ENCODE results near the gene ARAP1. TPM values are rescaled to one million over a fixed set of nuclear protein-coding genes. Genes with fewer than 3 reads are reported as not detected.
"Not testable (repeated sequence)": the region's sequence is repeated elsewhere in the genome, so short reads cannot be mapped to it uniquely, and the experiment has no call there.

The ARAP1 gene
- total RNA-seq, 1 experiment from 2014 or later, result 47.0 TPM

- CTCF ChIA-PET, result interaction anchor here (0.5 to 3.9 kb wide), 49 partner anchors 9 to 606 kb away, joined by 3 to 85 read pairs (median 4); partner anchors contain the start of gene ATG16L2
- peak; percentile 93 for TF ChIP-seq CTCF (IDR thresholded peaks at IDR 0.05; ENCODE audit: unreplicated experiment)
- peak; percentile 96 for DNase-seq (ENCODE audit: unreplicated experiment)
- no peaks in the 10 kb centered on the region for H3K9me3 Mint-ChIP-seq (ENCODE audit: unreplicated experiment)
- H3K36me3 Mint-ChIP-seq (ENCODE audit: insufficient read depth, unreplicated experiment), result no peaks in the 10 kb centered on the region
- peak within 1 kb of the TSS; percentile 89 for H3K4me3 Mint-ChIP-seq (ENCODE audit: unreplicated experiment)
- H3K4me1 Mint-ChIP-seq (ENCODE audit: insufficient read depth, unreplicated experiment), result peaks cover 17% of the 10 kb centered on the region
- TSS peak; percentile 63 for BruUV-seq (replicated peaks)
- H3K27me3 Mint-ChIP-seq (ENCODE audit: insufficient read depth, unreplicated experiment), result no peaks in the 10 kb centered on the region
- POLR2A ChIA-PET, result interaction anchor here (0.8 to 3.4 kb wide), 11 partner anchors 8 to 74 kb away, joined by 3 to 57 read pairs (median 5); partner anchors contain the start of gene ATG16L2
- intact Hi-C loops (cut with micrococcal nuclease), result loop anchor here (1.0 kb wide), 2 partner anchors 68 to 109 kb away; no protein-coding TSS in a partner anchor
- peak within 1 kb of the TSS; percentile 97 for H3K27ac Mint-ChIP-seq (ENCODE audit: low read depth, unreplicated experiment)
These were observed 41.5 kb upstream of the ARAP1 start, which contains the start of gene STARD10 for GRCh38 chr11:72793425-72794367. Gene STARD10, minus strand, starts transcription at chr11:72794047. Its CDS starts 12,866 bp downstream, at chr11:72781181.

DNA sequence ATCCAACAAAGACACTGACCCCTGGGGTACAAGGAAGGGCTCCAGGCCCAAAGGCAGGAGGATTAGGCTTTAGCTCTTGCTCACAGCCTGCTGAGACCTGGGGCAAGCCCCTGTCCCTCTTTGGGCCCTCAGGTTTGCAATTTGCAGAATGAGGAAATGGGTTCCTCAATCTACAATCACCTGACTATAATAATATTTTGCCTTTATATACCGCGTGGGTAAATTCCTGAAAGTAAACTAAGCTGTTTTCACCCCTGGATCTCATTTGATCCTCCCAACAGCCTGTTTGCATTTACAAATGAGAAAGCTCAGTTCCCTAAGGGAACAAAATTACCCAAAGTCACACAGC, 40.8 kb upstream of the ARAP1 start:
- DNase-seq (ENCODE audit: unreplicated experiment), result no peak
- Mint-ChIP-seq H3K36me3 (ENCODE audit: insufficient read depth, unreplicated experiment) (no peaks in the 10 kb centered on the region), H3K27ac (ENCODE audit: low read depth, unreplicated experiment) (no peak overlapping the region), H3K4me3 (ENCODE audit: unreplicated experiment) (peak overlapping the region; percentile 89), H3K27me3 (ENCODE audit: insufficient read depth, unreplicated experiment) (no peaks in the 10 kb centered on the region), H3K4me1 (ENCODE audit: insufficient read depth, unreplicated experiment) (peaks cover 17% of the 10 kb centered on the region), H3K9me3 (ENCODE audit: unreplicated experiment) (no peaks in the 10 kb centered on the region)
- ChIA-PET CTCF (interaction anchor here (0.5 to 3.9 kb wide), 23 partner anchors 8 to 507 kb away, joined by 3 to 85 read pairs (median 4); no protein-coding TSS in a partner anchor), POLR2A (interaction anchor here (0.7 to 3.4 kb wide), 6 partner anchors 10 to 70 kb away, joined by 4 to 57 read pairs (median 12); partner anchors contain the start of gene ATG16L2)
- intact Hi-C loops (cut with micrococcal nuclease), result loop anchor here (1.0 kb wide), 2 partner anchors 68 to 109 kb away; no protein-coding TSS in a partner anchor
- BruUV-seq (replicated peaks), result no TSS peak
- no peak for TF ChIP-seq CTCF (IDR thresholded peaks at IDR 0.05; ENCODE audit: unreplicated experiment)

DNA sequence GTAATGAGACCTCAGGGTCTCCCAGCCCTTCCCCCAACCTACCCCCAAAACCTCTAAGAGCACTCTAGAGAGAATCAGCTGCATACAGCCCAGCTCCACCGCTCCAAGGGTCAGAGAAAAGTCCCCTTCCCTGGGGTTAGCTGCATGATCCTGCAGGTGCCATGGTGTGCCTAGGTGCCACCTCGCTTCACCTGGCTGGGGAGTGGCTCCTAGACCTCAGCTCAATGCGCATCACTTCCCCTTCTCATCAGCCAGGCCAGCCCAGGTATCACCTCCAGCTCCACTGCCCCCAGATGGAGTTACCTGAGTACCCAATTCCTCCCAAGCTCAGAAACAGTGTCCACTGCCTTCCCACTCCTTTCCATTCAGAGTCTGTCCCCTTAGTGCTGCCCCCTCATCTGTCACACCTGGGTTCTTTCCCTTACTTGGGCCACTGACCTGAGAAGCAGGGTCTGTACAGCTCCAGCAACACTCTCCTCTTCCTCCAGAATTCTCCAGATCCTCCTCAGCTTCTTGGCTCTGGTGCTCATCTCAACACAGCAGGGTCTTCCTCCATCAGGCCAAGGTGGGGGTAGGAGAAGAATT, 40.3 kb upstream of the ARAP1 start:
- Mint-ChIP-seq H3K36me3 (ENCODE audit: insufficient read depth, unreplicated experiment) (no peaks in the 10 kb centered on the region), H3K27me3 (ENCODE audit: insufficient read depth, unreplicated experiment) (no peaks in the 10 kb centered on the region), H3K4me1 (ENCODE audit: insufficient read depth, unreplicated experiment) (peaks cover 17% of the 10 kb centered on the region), H3K4me3 (ENCODE audit: unreplicated experiment) (no peak overlapping the region), H3K27ac (ENCODE audit: low read depth, unreplicated experiment) (no peak overlapping the region), H3K9me3 (ENCODE audit: unreplicated experiment) (no peaks in the 10 kb centered on the region)
- intact Hi-C loops (cut with micrococcal nuclease), result loop anchor here (1.0 kb wide), 2 partner anchors 67 to 108 kb away; no protein-coding TSS in a partner anchor
- no peak for TF ChIP-seq CTCF (IDR thresholded peaks at IDR 0.05; ENCODE audit: unreplicated experiment)
- BruUV-seq (replicated peaks), result no TSS peak
- POLR2A ChIA-PET, result interaction anchor here (0.7 to 3.4 kb wide), 5 partner anchors 10 to 69 kb away, joined by 4 to 57 read pairs (median 14); partner anchors contain the start of gene ATG16L2
- CTCF ChIA-PET, result interaction anchor here (0.6 to 3.9 kb wide), 23 partner anchors 8 to 508 kb away, joined by 3 to 85 read pairs (median 4); no protein-coding TSS in a partner anchor
- DNase-seq (ENCODE audit: unreplicated experiment), result no peak

DNA sequence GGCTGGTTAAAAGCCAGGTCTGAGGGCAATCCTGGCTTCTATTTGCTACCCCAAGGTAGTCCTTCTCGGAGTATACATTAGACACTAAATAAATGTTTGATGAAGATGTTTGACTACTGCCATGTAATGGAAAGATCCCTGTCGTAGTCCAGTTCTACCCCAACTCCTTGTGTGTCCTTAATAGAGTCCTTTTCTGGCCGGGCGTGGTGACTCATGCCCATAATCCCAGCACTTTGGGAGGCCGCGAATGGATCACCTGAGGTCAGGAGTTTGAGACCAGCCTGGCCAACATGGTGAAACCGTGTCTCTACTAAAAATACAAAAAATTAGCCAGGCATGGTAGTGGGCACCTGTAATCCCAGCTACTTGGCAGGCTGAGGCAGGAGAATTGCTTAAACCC, 39.0 kb upstream of the ARAP1 start:
- peaks cover 17% of the 10 kb centered on the region for H3K4me1 Mint-ChIP-seq (ENCODE audit: insufficient read depth, unreplicated experiment)
- H3K4me3 Mint-ChIP-seq (ENCODE audit: unreplicated experiment); POLR2A ChIA-PET; CTCF ChIA-PET; BruUV-seq (replicated peaks); H3K27ac Mint-ChIP-seq (ENCODE audit: low read depth, unreplicated experiment); intact Hi-C loops (cut with micrococcal nuclease); DNase-seq (ENCODE audit: unreplicated experiment); H3K27me3 Mint-ChIP-seq (ENCODE audit: insufficient read depth, unreplicated experiment); H3K9me3 Mint-ChIP-seq (ENCODE audit: unreplicated experiment); H3K36me3 Mint-ChIP-seq (ENCODE audit: insufficient read depth, unreplicated experiment): not testable (repeated sequence)

Data from MCF 10A (cell line).